ENCODE results near the gene GJA10.

- no peak for TF ChIP-seq CTCF (IDR thresholded peaks at IDR 0.05; ENCODE audit: insufficient read depth, low read length)
- no peak for TF ChIP-seq REST (IDR thresholded peaks at IDR 0.05; ENCODE audit: insufficient replicate concordance, low read depth)
Observed at GRCh38 chr6:89934685-89935366, 40.6 kb downstream of the GJA10 start.

Measured in HL-60 (cell line).